Measurements from ENCODE around the gene ITPA.

ITPA gene

DNA sequence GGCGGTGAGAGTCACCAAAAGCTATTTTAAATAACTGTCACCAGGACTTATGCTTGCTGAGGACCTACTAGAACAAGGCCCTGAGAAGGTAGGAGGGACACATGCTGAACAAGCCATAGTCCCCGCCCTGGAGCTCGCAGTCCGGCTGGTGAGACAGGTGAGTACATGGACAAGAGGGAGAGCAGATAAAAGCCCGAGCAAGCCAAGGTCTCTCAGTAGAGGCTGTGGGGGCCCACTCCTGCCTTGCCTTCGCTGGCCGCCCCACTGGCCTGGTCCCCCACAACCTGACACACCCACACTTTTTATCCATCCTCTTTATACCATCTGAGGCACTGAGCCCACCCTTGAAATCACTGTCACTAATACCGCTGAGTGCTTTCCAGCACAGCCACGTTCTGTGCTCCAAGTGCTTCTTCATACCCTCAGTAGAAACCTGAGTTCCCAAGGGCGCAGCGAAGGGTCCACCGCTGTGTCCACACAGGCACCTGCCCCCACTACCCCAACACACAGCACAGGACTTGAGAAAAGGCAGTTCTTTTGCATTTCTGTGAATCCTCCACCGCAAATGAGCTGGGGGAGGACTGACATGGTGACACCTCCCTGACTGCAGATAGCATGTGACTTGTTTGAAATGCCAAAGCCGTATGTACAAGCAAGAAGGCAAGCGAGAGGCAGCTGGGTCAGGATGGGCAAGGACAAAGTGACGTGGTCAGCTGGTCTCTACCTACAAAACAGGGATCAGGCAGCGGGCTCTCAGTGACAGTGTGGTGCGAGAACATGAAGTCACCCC is 16.9 kb upstream of the ITPA start:
- no peaks in the 10 kb centered on the region for H3K4me1 ChIP-seq
- H3K4me3 ChIP-seq: no peak overlapping the region
- TF ChIP-seq, protein P1, sequence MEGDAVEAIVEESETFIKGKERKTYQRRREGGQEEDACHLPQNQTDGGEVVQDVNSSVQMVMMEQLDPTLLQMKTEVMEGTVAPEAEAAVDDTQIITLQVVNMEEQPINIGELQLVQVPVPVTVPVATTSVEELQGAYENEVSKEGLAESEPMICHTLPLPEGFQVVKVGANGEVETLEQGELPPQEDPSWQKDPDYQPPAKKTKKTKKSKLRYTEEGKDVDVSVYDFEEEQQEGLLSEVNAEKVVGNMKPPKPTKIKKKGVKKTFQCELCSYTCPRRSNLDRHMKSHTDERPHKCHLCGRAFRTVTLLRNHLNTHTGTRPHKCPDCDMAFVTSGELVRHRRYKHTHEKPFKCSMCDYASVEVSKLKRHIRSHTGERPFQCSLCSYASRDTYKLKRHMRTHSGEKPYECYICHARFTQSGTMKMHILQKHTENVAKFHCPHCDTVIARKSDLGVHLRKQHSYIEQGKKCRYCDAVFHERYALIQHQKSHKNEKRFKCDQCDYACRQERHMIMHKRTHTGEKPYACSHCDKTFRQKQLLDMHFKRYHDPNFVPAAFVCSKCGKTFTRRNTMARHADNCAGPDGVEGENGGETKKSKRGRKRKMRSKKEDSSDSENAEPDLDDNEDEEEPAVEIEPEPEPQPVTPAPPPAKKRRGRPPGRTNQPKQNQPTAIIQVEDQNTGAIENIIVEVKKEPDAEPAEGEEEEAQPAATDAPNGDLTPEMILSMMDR (IDR thresholded peaks at IDR 0.05): no peak
- intact Hi-C loops (cut with DNase I; ENCODE audit: low total_unique reads): no loop called here
- peaks cover 51 to 93% (median 71%) of the 10 kb centered on the region in 3 donors for H3K36me3 ChIP-seq
- DNase-seq: no peak
- no peak overlapping the region for H3K27ac ChIP-seq
- H3K27me3 ChIP-seq: no peaks in the 10 kb centered on the region
- H3K9me3 ChIP-seq: no peaks in the 10 kb centered on the region

DNA sequence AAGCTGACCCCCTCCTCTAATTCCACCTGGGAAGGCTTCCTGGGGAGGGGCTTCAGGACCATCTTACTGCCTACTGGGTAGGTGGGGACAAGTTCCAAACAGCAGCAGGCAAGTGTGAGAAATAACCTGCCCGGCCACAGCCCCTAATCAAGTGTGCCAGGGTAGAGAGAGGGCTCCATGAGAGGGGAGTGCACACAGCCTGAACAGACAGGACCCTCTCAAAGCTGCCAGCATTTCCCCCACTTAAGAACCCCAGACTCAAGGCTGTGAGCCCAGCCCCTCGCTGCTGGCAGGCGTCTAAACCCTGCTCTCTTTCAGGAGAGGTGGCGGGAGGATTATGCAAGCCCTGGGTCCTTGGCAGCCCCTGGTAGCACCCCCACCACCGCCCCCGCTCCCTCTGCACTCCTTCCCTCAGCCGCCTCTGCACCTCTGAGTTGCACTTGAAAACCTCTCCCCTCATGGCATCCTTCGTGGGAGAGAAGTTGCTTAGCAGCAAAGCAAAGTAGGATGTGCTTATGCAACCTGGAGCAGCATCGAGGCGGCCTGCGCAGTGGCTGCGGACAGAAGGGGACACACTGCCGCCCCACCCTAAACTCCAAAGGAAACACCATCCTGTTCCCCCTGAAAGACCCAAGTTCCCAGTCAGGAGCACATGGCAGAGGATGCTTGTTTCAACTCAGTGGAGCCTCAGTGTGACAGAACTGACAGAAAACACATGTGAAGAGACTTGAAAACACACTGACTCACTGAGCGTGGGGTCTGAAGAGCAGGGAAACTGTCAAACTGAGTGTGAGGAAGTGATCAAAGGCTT is 15.3 kb upstream of the ITPA start:
- no peak overlapping the region for H3K4me3 ChIP-seq
- no peaks in the 10 kb centered on the region for H3K4me1 ChIP-seq
- DNase-seq: no peak
- H3K27me3 ChIP-seq: no peaks in the 10 kb centered on the region
- no peaks in the 10 kb centered on the region for H3K9me3 ChIP-seq
- peaks cover 51 to 98% (median 73%) of the 10 kb centered on the region in 3 donors for H3K36me3 ChIP-seq
- TF ChIP-seq, protein P1 (IDR thresholded peaks at IDR 0.05): no peak
- no peak overlapping the region for H3K27ac ChIP-seq
- intact Hi-C loops (cut with DNase I; ENCODE audit: low total_unique reads): no loop called here

DNA sequence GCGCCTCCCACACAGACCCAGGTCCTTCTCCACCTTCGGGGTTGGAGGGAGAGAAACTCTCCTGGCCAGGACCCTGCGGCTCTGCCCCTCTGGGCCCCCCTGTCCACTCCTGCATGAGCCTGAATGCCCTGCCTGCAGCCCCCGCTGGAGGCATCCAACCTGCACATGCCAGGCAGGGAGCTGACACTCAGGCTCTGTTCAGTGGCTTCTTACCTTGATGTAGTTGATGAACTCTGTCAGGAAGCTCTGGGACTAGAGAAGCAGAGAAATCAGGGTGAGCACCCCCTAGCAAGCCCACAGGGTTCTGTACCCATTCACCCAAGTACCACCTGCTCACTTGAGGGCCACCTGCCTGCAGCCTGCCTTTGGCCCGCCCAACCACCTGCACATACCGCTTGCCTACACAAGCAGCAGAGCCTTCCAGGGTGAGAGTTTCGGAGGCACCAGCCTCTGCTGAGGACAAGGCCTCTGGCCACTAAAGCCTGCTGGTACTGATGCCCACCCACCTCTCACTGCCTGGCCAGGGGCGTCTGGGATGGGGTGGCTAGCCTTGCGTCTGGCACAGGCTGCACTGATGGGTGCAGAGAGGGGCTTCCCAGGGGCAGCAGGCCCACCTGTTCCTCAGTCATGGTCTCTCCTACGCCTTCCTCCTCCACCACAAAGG is 14.5 kb upstream of the ITPA start:
- Histone ChIP-seq H3K4me1 (no peaks in the 10 kb centered on the region), H3K36me3 (peaks cover 56 to 98% (median 74%) of the 10 kb centered on the region in 3 donors), H3K27me3 (no peaks in the 10 kb centered on the region), H3K4me3 (no peak overlapping the region), H3K9me3 (no peaks in the 10 kb centered on the region), H3K27ac (no peak overlapping the region)
- DNase-seq: no peak
- intact Hi-C loops (cut with DNase I; ENCODE audit: low total_unique reads): no loop called here
- TF ChIP-seq, protein P1 (IDR thresholded peaks at IDR 0.05): no peak

DNA sequence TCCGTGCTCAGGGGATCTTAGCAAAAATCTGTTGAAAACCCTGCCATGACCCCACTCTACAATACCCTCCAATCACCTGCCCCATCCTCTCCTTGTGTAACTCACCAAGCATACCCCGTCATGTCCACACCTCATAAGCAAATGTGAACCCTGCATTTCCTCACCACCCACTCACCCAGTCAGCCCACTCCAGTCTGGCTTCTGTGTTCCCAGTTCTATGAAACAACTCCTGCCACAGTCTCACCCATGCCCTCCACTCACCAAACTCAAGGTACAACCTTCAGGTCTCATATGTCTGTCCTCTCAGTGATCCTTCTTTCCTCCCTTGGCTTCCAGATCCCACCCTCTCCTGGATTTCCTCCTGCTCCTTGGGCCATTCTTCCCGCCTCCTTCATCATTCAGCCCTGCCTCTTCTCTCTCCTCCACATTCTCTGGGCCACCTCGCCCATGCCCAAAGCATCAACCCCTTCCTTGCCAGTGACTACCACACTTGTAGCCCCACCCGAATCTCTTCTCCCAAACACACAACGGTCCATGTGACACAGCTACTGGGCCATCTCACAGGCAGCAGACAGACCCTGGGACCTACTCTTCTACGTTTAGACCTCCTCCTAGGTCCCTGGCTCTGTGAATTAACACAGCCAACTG is 13.6 kb upstream of the ITPA start:
- intact Hi-C loops (cut with DNase I; ENCODE audit: low total_unique reads): no loop called here
- no peak overlapping the region for H3K27ac ChIP-seq
- H3K4me1 ChIP-seq: no peaks in the 10 kb centered on the region
- H3K4me3 ChIP-seq: no peak overlapping the region
- H3K36me3 ChIP-seq: peaks cover 60 to 98% (median 74%) of the 10 kb centered on the region in 3 donors
- TF ChIP-seq, protein P1 (IDR thresholded peaks at IDR 0.05): no peak
- H3K9me3 ChIP-seq: no peaks in the 10 kb centered on the region
- no peak for DNase-seq
- H3K27me3 ChIP-seq: no peaks in the 10 kb centered on the region

DNA sequence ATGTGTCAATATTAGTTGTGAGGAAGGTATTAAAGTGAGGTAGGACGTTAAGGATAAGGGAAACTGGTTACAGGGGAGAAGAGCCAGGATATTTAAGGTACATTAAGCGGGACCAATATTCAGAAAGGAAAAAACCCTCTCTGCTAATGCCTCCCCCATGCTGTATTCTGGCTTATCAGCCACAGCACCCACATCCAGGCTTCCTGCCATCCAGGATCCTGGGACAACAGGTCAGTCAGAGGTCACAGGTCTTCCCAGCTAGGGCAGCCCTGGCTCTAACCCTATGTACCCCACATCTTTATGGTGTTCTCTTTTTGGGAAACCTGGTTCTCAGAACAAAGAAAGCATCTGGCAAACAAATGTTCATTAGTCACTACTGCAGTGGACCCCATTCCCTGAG is 10.1 kb upstream of the ITPA start:
- no peak overlapping the region for H3K27ac ChIP-seq
- H3K27me3 ChIP-seq: no peaks in the 10 kb centered on the region
- TF ChIP-seq, protein P1 (IDR thresholded peaks at IDR 0.05): no peak
- no peak for DNase-seq
- intact Hi-C loops (cut with DNase I; ENCODE audit: low total_unique reads): no loop called here
- H3K4me3 ChIP-seq: no peak overlapping the region
- peaks cover 30 to 77% (median 43%) of the 10 kb centered on the region in 3 donors for H3K36me3 ChIP-seq
- no peaks in the 10 kb centered on the region for H3K9me3 ChIP-seq
- peaks cover 0 to 15% (median 14%) of the 10 kb centered on the region in 4 donors for H3K4me1 ChIP-seq
